ENCODE data around the gene HEATR5A. TPM values are rescaled to one million over a fixed set of nuclear protein-coding genes. Genes with fewer than 3 reads are reported as not detected.
"Not testable (repeated sequence)": the region's sequence is repeated elsewhere in the genome, so short reads cannot be mapped to it uniquely, and the experiment has no call there.

HEATR5A gene
- total RNA-seq, 1 experiment from 2014 or later, result 21.5 TPM

DNA sequence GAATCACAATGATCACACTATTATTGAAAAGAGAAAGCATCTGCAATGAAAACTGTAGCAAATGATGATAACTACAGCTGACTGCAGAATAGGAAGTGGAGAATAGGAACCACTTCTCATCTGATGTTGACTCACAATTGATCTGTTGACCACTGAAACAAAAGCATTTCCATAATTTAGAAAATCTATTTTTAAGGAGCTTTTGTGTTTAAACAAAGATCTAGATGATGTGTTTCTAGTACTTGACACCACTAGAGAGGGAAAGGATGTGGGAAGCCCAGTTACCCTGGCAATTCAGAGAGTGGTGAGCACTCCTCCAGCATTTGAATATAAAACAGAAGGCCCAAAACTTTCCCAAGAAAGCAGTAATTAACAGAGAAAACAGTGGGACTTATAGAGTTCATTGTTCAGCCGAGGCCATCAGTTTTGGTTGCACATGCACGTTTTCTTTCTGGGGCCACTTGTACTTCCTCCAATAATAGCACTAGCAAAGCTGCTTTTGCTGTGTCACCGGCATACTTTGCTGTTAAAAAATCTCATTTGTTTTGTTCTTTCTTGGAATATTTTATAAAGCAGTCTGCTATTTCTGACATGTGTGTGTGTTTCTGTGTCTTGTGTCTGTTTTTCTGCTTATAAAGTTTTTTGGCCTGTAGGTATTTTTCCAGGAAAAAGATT, 136.6 kb downstream of the HEATR5A start:
- no peak for DNase-seq (ENCODE audit: low read depth)

DNA sequence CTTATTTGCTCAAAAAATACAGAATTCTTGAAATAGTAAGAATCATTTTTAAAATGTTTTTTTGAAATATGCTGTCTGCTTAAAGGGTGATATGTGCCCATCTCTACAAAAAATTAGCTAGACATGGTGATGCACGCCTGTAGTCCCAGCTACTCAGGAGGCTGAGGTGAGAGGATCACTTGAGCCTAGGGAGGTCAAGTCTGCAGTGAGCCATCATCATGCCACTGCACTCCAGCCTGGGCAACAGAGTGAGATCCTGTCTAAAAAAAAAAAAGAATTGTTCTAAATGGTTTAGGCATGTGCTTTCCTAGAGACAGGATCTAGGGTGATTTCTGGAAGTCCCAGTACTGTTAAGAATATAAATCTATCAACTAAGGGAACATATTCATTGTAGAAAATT, 137.2 kb downstream of the HEATR5A start:
- no peak for DNase-seq (ENCODE audit: low read depth)

DNA sequence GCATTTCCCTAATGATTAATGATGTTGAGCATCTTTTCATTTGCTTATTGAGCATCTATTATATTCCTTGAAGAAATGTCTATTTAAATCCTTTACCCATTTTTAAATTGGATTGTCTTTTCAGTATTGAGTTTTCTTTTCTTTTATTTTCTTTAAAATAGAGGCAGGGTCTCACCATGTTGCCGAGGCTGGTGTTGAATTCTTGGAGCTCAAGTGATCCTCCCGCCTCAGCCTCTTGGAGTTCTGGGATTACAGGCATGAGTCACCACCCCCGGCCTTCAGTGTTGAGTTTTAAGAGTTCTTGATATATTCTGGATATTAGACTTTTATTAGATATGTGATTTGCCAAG, 139.5 kb downstream of the HEATR5A start:
- no peak for DNase-seq (ENCODE audit: low read depth)

DNA sequence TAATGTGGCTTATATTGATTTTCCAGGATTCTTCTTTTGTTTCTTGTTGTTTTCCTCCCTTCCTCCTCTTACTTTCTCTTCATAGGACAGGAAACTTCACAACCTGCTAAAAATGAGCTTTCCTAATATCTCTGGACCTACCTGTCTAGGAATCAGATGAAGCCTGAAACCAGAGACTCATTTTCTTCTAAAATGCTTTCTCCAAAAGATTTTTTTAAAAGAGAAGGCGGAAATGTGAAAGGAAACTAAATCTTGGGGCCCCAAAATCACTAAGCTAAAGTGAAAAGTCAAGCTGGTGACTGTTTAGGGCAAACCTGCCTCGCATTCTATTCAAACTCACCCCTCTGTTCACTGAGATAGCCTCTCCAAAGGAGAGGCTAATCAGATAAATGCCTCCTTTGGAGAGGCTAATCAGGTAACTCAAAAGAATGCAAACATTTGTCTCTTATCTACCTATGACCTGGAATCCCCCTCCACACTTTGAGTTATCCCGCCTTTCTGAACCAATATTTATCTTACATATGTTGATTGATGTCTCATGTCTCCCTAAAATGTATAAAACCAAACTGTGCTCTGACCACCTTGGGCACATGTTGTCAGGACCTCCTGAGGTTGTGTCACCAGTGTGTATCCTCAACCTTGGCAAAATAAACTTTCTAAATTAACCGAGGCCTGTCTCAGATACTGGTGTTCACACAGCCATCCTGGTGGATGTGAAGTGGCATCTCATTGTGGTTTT, 140.0 kb downstream of the HEATR5A start:
- no peak for DNase-seq (ENCODE audit: low read depth)

DNA sequence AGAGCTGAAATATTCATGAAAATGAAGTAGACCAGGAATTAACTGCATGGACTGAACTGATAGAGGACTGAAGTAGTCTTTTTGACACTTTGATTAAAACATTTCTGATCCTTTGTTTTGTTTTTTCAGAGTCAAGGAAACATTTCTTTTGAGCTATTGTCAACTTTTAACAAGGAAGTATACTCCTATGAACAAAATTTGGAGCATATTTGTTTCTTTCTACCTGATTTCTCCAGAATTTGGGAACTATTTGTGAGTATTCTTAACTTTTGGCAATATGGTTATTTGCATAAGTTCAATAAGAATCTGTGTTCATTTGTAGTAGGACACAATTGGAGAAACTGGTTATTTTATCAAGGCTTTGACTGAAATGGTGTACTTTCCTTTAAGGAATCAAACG, 141.5 kb downstream of the HEATR5A start:
- DNase-seq (ENCODE audit: low read depth), result no peak

DNA sequence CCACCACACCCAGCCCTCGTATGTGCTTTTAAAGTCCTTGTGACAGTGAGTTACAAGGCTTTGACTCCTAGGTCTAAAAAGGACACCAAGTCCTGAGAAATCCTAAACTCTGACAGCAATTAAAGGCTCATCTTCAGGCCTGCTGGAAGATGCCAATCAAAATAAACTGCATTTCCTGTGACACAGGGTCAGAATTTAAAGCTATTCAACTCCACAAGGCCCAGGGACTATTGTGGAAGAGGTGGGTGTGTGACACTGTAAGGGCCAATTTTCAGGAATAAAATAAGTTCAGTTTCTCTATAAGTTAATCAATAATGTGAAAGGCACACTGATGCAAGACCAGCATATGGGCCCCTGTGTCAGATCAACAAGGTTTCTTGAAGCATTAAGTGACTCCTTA, 143.3 kb downstream of the HEATR5A start:
- DNase-seq (ENCODE audit: low read depth), result no peak

DNA sequence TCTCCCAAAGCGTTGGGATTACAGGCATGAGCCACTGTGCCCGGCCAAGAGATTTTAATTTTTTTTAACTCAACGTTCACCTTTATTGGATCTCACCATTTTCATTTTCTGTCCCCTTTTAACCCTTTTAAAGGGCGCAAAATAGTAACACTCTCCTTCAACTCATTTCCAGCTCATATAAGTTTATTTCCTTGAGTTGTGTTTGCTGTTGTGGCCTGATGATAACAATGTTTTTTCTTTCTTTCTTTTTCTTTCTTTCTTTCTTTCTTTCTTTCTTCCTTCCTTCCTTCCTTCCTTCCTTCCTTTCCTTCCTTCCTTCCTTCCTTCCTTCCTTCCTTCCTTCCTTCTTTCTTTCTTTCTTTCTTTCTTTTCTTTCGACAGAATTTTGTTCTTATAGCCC, 143.9 kb downstream of the HEATR5A start:
- DNase-seq (ENCODE audit: low read depth), result not testable (repeated sequence)

DNA sequence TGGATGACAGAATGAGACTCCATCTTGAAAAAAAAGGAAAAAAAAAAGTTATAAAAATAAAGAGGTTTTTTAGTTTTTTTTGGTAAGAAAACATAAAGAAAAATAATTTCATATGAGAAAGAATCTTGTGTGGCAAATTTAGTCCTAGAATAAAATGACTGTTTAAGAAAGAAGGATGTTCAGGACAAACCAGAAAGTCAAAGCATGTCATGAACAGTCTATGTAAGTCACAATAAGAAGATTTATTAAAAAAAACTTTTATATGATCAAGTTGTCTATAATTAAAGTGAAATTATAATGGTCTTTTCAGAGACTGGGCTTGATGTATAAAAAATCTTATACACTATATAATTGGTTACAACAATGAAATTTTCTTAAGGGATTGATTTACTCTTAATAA, 144.6 kb downstream of the HEATR5A start:
- DNase-seq (ENCODE audit: low read depth), result no peak

DNA sequence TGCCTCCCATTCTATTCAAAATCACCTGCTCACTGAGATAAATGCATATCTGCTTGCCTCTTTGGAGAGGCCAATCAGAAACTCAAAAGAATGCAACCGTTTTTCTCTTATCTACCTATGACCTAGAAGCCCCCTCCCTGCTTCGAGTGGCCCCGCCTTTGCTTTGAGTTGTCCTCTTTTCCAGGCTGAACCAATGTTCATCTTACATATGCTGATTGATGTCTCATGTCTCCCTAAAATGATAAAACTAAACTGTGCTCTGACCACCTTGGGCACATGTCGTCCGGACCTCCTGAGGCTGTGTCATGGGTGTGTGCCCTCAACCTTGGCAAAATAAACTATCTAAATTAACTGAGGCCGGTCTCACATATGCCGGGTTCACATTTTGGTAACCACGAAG, 148.7 kb downstream of the HEATR5A start:
- DNase-seq (ENCODE audit: low read depth), result no peak

DNA sequence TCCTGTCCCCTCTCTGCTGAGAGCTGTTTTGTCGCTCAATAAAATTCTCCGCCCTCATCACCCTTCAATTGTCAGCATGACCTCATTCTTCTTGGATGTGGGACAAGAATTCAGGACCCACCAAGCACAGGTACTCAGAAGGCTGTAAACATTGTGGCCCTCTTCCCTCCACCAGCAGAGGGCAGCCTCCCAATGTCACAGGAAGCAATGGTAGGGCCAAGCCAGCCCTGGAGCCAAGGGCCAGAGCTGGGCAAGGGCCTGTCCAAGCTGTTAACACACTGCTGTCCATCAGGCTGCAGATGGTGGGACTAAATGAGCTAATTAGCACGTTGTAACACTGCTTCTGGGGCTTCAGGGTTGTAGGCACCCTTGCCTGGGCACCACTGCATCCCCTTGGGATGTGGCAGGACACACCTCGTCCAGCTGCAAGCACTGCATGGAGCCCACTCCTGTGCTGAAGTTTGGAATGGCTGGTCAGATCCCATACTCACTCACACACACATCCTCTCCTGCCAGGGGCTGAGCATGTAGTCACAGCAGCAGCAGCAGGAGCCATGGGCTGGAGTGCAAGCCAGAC, 150.1 kb downstream of the HEATR5A start:
- peak; percentile 13 for DNase-seq (ENCODE audit: low read depth)

DNA sequence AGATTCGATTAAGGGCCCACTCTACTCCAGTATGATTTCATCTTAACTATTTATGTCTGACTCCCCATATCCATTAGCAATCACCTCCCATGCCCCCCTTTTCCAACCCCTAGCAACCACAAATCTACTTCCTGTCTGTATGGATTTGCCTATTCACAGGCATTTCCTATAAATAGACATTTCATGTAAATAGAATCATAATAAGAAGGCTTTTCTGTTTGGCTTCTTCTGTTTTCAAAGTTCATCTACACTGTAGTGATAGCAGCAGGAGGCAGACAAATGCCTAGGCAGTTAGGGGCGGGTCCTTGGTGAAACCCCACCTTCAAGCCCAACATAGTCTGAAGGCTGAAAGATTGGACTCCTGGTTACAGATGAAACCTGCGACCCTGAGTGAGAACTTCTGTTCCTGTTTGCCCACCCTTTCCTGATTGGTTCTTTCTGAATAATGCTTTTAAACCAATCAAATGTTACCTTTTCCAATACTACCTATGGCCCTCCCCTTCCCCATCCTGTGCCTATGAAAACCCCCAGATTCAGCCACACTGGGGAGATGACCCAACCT, 150.6 kb downstream of the HEATR5A start:
- DNase-seq (ENCODE audit: low read depth), result no peak

DNA sequence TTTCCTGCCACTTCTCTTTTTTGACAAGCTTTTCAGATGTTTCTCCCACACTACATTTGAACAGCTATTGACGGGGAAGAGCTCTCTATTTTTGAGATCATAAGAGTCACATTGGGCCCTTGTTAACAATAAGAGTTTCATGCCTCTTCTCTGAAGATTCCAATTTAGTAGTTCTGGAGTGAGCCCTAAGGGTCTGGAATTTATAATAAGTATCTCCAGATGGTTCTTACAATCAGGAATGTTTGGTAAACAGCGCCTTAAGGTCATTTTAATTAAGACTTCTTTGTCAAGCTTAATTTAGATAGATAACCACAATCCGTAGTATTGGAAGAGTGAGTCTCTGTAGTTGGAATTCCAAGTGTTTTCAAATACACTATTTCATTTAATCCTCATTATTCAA, 152.1 kb downstream of the HEATR5A start:
- no peak for DNase-seq (ENCODE audit: low read depth)

DNA sequence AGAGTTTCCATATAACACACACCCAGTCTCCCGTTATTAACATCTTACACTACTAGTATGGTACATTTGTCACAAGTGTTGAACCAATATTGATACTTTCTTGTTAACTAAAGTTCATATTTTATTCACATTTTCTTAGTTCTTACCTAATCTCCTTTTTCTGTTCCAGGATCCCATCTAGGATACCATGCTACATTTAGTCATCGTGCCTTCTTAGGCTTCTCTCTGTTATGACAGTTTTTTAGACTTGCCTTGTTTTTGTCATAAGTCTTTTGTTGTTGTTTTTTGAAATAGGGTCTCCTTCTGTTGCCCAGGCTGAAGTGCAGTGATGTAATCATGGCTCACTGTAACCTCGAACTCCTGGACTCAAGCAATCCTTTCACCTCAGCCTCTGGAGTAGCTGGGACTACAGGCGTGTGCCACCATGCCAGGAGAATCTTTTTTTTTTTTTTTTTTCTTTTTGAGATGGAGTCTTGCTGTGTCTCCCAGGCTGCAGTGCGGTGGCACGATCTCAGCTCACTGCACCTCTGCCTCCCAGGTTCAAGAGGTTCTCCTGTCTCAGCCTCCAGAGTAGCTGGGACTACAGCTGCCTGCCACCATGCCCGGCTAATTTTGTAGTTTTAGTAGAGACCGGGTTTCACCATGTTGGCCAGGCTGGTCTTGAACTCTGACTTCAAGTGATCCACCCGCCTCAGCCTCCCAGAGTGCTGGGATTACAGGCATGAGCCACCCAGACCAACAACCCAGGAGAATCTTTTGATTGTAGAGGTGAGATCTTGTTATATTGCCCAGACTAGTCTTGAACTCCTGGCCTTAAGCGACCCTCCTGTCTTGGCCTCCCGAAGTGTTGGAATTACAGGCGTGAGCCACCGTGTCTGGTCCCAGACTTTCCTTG, 153.7 kb downstream of the HEATR5A start:
- no peak for DNase-seq (ENCODE audit: low read depth)

DNA sequence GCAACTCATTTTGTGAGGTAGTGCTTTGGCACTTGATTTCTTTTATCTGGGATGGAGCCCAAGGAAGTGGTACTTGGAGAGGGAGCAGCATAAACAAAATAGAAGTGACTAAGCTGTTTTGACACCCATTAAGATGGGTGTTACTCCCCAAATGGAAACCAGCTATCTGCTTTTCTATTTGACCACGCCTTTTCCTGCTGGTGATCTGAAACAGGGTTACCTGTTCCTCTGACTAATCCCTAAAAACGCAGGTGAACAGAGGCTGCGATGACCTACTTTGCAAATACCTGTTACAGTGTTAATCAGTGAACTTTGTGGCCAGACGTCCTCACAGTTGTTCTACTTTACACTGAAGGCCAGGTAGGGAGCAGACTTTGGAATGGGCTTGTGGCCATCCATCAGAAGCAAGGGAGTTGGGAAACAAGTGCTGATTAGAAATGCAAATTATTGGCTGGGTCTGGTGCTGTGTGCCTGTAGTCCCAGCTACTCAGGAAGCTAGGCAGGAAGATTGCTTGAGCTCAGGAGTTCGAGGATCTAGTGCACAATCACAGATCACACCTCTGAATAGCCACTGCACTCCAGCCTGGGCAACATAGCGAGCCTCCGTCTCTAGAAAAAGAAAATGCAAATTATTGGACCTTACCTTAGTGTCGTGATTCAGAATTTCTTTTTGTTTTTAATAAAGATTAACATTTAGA, 154.5 kb downstream of the HEATR5A start:
- no peak for DNase-seq (ENCODE audit: low read depth)

DNA sequence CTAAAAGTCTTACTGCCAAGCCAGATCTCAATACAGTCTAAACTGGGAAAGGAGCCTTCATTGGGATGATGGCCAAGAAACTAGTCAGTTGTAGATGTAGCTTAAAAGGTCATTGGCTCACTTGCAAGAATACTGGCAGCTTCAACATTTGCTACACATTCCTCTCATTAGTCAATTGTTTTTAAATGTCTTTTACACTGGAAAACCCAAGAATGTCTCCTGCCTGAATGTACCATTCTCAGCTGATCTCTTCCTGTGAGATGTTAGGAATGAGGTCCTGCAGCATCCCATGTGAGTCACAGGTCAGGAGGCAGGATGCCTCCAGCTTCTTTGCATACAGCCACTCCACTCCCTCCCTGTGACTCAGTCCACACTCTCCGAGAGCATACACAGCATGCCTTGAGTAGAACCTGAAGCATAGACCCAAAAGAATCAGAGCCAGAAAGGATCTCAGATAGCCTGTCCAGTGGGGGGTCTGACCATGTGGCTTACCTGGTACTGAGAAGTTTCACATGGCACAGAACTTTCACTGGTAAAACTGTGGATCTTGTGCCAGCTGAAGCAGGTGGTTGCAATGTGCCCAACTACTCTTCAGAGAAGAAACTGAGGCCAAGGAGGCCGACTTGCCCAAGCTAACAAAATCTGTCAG, 156.7 kb downstream of the HEATR5A start:
- DNase-seq (ENCODE audit: low read depth), result peak; percentile 89

DNA sequence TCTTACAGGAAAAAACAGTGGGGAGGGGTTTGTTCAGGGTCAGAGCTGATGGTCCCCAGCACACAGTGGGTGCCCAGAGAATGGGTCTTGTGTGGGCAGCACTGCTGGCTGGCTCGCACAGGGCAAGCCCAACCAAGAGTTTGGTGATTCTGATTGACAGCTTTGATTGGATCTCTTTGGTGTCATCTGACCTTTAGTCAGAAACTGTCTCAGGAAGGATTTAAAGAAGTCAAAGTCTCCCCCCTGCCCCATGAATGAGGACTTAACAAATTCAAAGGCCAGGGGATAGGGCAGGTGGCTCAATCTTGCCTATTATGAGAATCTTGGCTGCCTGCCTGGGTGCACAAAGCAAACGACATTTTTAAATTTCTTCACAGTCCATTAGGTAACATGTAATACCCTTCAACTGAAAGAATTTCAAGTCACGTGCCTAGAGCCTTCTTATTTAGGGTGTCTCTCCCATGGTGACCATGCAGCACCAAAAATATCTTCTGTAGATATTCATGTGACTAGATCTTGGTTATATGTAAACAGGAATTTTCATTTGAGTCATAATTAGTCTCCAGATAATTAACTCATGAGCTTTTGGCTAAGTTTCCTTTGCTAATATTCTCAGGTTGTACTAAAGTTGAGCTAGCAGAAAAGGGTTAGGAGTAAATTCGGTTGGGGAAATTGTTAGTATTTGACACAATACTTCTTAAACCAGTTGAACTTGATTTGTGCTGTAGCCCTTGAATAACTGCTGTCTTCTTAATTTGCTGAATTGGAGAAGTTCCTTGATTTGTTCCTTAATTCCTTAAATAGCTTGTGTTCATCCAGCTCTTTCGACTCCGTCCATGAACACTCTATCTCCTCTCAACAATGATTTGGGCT, 158.3 kb downstream of the HEATR5A start:
- DNase-seq (ENCODE audit: low read depth), result no peak

DNA sequence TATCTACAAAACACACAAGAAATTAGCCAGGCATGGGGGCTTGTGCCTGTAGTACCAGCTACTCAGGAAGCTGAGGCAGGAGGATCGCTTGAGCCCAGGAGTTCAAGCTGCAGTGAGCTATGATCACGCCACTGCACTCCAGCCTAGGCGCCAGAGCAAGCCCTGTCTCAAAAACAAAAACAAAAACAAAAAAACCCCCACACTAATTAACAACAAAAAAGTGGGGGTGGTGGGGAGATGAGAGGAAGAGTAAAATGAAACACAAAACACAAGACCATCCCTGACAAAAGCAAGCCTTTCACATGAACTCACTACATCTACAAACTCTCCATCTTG, 158.9 kb downstream of the HEATR5A start:
- no peak for DNase-seq (ENCODE audit: low read depth)

DNA sequence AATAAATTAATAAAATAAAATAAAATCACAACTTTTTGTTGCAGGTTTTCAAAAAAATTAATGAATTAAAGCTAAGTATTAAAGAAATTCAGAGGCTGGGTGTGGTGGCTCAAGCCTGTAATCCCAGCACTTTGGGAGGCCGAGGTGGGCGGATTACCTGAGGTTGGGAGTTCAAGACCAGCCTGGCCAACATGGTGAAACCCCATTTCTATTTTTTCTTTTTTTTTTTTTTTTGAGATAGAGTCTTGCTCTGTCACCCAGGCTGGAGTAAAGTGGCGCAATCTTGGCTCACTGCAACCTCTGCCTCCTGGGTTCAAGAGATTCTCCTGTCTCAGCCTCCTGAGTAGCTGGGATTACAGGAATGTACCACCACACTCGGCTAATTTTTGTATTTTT, 161.3 kb downstream of the HEATR5A start:
- DNase-seq (ENCODE audit: low read depth), result not testable (repeated sequence)

DNA sequence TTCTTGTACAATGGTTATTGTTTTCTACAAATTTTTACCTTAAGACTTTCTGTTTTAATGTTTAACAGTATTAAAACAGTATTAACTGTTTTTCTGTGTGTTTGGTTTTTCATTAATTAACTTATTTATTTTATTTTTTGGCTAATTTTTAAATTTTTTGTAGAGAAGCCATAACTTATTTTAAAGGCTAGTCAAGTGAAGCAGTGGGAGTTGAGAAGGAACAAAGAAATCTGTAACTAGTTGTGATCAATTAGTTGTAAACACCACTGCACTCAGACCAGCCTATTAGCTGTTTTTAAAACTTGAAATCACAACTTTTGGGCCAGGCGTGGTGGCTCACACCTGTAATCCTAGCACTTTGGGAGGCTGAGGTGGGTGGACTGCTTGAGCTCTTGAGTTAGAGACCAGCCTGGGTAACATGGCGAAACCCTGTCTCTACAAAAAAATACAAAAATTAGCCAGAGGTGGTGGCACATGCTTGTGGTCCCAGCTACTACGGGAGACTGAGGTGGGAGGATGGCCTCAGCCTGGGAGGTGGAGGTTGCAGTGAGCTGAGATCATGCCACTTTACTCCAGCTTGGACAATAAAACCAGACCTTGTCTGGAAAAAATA, 161.8 kb downstream of the HEATR5A start:
- DNase-seq (ENCODE audit: low read depth), result no peak

All from Daoy (cell line).